ENCODE measurements around the gene SLC25A34.

Gene SLC25A34

DNA sequence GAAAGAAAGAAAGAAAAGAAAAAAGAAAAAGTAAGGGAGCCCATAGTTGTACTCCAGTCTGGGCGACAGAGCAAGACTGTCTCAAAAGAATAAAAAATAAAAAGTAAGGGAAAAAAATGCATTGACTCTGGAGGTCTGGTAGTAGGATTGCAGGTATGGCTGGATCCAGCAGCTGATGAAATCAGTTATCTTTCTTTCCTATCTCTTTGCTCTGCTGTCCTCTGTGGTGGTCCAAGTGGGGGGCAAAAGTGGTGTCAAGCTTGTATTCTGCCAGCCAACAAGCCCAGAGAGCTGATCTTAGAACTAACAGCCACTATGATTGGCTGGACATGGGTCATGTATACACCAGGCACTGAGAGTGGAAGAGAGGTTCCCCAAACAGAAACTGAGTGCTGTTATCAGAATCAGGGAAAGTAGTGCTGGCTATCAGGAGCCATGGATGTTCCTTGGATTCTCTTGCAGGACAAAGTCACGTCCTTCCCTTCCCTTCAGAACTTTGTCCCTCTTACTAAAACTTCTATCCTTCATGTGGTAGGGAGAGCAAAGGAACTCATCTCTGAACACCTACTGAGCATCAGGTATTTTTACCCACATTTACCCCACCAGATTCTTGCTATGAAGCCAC, 19.1 kb downstream of the SLC25A34 start:
- DNase-seq: no peak

GRCh38 chr1:15755646-15756040, 19.6 kb downstream of the SLC25A34 start:
- DNase-seq: no peak

- no peak for DNase-seq
Observed at GRCh38 chr1:15756143-15757015, 20.3 kb downstream of the SLC25A34 start.

- no peak for DNase-seq
Observed at GRCh38 chr1:15757016-15757543, 21.0 kb downstream of the SLC25A34 start.

DNA sequence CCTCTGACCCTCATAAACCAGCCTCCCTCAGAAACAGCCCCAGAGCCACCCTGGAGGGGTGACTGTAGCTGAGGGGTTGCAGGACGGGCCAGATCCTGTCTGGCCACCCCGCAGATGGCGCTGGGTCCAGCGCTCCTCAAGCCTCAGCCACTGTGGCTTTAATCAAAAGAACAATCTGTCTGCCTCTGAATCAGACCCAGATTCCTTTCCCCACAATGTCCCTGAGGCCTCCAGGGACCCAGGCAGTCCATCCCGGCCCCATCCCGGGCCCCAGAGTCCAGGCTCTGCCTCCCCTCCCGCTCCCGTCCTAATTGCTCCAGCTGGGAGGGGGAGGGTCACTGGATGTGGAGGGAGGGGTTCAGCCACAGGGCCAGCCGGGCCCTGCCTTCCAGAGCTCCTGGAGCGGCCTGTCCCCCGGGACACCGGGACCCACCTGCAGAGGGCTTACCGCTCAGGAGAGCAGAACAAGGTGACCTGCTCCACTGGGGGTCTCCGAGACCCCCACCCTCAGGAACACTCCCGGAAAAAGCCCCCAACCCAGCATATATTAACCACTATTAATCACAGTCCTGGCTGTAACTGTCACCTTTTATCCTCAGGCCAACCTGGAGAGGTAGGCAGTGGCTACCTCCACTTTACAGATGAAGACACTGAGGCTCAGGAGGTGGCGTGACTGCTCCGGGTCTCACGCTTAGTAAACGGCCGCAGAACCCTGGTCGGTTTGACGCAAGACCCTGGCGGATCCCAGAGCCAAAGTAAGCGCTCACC, 21.7 kb downstream of the SLC25A34 start:
- no peak for DNase-seq

DNA sequence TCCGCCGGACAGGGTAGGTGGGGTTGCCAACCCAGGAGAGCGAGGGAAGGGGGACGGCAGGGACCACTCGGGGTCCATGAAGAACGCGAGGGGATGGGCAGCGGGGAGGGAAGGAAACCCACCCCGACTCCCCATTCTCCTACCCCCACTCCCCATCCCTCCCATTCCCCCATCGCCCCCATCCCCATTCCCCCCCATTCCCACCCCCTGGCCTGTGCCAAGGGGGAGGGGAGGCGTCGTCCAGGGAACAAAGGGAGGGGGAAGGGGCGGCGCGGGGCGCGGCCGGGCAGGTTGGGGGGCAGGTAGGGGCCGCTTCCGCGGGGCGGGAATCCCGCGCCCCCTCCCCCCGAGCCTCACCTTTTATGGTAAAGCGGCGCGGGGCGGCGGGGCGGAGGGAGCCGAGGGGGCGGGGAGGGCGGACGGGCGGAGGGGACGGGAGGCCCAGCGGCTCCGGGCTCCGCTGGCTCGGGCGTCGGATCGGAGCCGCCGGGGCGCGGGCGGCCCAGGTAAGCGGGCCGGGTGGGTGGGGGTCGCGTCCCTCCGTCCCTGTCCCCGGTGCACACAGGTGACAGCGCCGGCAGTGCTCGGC, 22.4 kb downstream of the SLC25A34 start, which contains the start of gene FBLIM1:
TSS of gene FBLIM1 (plus strand) at position 453 of the 589 bp plus-strand sequence. CDS start 6,189 bp downstream, outside the sequence.
- no peak for DNase-seq

DNA sequence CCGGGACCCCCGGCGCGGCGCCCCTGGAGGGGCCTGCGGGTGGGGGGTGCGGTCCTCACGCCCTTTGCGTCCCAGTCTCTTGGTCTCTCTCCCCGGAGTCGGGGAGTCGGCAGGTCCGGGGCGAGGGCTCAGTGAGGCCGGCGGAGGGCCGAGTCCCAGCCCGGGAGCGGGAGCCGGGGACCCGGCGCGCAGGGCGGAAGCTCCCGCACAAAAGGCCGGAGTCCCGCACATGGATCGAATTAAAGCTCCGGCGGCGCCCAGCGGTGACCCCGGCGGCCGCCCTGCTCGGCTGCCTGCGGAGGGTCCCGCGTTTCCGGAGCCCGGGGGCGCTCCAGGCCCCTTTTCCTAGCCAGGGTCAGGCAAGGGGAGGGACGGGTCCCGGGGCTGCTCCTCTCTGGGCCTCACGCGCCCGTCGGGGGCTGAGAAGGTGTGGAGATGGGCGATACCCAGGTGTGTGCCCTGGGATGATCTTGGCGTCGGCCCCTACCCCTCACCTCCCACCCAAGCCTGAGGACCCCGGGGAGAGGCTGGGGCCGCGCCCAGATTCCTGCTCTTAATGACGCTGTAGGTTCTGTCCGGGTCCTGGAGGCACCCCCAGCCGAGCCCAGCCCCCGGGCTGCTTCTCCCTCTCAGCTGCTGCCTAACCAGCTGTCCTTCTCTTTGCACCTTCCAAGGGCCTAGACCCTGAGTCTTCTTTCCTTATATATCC, 23.0 kb downstream of the SLC25A34 start:
- DNase-seq: no peak

- no peak for DNase-seq
Observed at GRCh38 chr1:15760520-15761211, 24.6 kb downstream of the SLC25A34 start.

DNA sequence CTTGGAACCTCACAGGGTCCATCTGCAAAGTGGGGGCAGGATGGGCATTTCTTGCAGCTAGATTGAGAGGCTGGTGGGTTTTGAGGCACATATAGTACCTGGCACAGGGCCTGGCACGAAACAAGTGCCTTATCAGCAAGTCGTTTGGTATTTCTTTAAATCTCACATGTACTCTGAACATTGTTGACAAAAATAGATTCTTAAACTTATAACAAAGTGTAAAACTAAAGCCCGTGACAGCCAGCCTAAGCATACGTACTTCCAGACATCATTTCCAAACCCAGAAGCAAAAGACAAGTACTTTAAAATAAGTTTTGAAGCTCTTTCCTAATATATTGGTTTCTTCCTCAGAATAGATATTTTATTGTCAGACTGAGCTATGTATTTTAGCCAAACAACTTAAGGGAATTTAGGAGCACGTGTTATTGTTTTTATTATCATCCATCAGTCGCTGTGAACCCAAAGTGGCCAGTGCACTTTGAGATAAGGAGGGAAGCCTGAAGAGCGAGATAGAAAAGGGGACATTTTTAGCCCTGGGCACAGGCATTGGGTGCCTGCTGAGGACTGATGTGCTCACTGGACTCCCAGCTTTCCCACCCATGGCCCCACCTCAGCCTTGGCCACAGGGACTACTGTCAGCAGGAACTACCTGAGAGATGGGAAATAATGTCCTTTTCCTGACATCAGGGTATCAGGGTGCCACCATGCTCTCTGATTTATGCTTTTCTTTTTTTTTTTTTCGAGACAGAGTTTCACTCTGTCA, 25.5 kb downstream of the SLC25A34 start:
- no peak for DNase-seq

GRCh38 chr1:15762546-15762945, 26.5 kb downstream of the SLC25A34 start:
- DNase-seq: no peak

- no peak for DNase-seq
Observed at GRCh38 chr1:15764269-15764764, 28.3 kb downstream of the SLC25A34 start.

GRCh38 chr1:15764890-15765289, 28.8 kb downstream of the SLC25A34 start:
- DNase-seq: no peak

DNA sequence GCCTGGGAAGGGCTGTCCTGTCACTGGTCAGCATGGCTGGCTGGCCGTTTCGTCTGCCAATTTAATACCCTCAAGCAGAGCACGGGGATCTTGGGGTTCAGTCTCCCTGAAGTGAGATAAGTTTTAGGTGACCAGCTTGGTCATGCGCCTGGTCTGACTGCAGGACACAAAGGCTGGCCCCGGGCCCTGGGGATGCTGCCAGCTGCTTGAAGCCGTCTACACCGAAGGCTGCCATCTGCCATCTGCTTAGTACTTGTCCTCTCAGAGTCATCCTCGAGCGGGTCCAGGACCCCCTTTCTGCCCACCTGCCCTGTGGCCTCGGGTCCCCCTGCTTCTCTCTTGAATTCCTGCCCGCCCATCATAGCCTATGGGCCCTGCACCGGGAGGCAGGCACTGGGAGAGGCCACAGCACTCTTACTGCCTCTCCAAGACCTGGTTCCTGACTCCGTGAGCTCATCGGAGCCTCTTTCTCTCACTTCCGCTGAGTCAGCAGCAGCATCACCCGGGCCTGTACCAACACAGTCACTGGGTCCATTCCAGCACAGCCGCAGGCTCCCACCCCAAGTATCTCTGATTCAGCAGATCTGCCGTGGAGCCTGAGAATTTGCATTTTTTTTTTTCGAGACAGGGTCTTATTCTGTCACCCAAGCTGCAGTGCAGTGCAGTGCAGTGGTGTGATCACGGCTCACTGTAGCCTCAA, 29.6 kb downstream of the SLC25A34 start:
- no peak for DNase-seq

DNA sequence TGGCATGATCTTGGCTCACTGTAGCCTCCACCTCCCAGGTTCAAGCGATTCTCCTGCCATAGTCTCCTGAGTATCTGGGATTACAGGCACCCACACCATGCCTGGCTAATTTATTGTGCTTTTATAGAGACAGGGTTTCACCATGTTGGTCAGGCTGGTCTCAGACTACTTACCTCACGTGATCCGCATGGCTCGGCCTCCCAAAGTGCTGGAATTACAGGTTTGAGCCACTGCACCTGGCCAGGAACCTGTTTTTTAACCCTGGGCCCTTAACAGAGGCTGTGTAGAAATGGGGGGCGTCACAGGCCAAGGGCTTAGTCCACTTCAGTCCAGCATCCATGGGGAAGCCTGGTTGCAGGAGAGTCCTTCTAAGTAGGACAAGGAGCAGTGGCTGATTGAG, 31.9 kb downstream of the SLC25A34 start:
- no peak for DNase-seq

DNA sequence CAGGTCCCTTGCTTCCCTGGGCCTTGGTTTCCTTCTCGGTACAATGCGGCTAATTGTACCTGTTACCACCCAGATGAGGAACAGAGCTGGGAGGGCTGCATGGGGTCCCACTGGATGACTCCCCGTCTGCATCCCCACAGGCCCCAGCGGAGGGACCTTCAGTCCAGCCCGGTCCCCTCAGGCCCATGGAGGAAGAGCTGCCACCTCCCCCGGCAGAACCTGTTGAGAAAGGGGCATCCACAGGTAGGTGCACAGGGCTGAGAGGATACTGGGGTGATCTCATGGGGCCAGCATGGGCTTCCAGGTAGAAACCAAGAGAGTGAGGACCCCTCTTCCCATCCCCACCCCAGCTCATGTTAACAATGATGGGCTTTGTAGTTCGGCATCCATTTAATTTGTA, 32.3 kb downstream of the SLC25A34 start:
- DNase-seq: no peak

DNA sequence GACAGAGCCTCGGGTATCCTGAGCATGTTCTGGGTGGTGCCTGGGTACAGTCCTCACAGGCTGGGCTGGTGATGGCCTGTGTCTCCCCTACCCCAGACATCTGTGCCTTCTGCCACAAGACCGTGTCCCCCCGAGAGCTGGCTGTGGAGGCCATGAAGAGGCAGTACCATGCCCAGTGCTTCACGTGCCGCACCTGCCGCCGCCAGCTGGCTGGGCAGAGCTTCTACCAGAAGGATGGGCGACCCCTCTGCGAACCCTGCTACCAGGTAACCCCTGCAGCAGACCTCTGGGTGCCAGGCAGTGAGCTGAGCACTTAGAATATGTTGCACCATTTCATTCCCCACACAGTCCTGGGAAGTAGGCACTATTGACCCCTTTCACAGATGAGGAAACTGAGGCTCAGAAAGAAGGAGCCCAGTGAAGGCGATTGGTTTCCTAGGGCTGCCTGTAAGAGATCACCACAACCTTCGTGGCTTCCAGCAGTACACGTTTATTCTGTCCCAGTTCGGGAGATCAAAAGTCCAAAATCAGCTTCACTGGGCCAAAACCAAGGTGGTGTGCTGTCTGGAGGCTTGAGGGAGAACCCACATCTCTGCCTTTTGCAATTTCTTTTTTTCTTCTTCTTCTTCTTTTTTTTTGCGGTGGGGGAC, 34.4 kb downstream of the SLC25A34 start:
- no peak for DNase-seq

GRCh38 chr1:15771836-15772515, 35.9 kb downstream of the SLC25A34 start:
- no peak for DNase-seq

- no peak for DNase-seq
Observed at GRCh38 chr1:15775706-15776105, 39.6 kb downstream of the SLC25A34 start.
